Cardiac muscle cell (in vitro differentiated cells and primary cell): ENCODE results near the gene GRAP. TPM values are rescaled to one million over a fixed set of nuclear protein-coding genes. Genes with fewer than 3 reads are reported as not detected.

Experiments used
- DNase-seq, 2 donors: peaks; one replicate each; pipeline versions ENCODE4 v3.0.0 to v3.0.0-alpha.2; 2010 to 2017; ENCODE audit warnings: low read depth in 1 of 2, low spot score in 1 of 2
- H3K27ac ChIP-seq: fragments of 200-600 bp; sonication (generic); 2 replicates; pipeline ENCODE4 v1.5.1; 2016
- H3K27me3 ChIP-seq: fragments of 200-600 bp; sonication (generic); 2 replicates; pipeline ENCODE4 v1.6.0; 2016; ENCODE audit warnings: control low read depth
- H3K36me3 ChIP-seq: fragments of 200-600 bp; sonication (generic); 2 replicates; pipeline ENCODE4 v1.5.1; 2016; ENCODE audit warnings: control low read depth
- H3K4me1 ChIP-seq: fragments of 200-600 bp; sonication (generic); 2 replicates; pipeline ENCODE4 v1.8.1; 2017; ENCODE audit warnings: low read depth, mild to moderate bottlenecking, mixed run types
- H3K4me3 ChIP-seq: fragments of 200-600 bp; sonication (generic); 2 replicates; pipeline ENCODE4 v1.5.1; 2016; ENCODE audit warnings: mild to moderate bottlenecking
- H3K9me3 ChIP-seq: fragments of 200-600 bp; sonication (generic); 2 replicates; pipeline ENCODE4 v1.5.1; 2017; ENCODE audit warnings: low read depth, mild to moderate bottlenecking, control low read depth
- polyA plus RNA-seq: library from polyadenylated mRNA; unstranded; fragments of >200 nt; fragmentation: Nextera tagmentation; extraction: Ambion mirVana; gene quantifications from 2 replicates; pipeline ENCODE4 v1.2.1, GENCODE V29; 2016
- total RNA-seq: library from RNA; depleted of rRNA; stranded (reverse); fragments of >200 nt; gene quantifications from 2 replicates; pipeline ENCODE4 v1.2.3, GENCODE V29; 2016
- TF ChIP-seq, protein P1 (sequence below): IDR thresholded peaks from 2 replicates; pipeline ENCODE4 v1.5.1; 2012; ENCODE audit warnings: low read depth, mild to moderate bottlenecking, low read length

Gene GRAP
- total and polyA plus RNA-seq, 2 experiments from 2014 or later, result 1.5 TPM; not detected in 1

DNA sequence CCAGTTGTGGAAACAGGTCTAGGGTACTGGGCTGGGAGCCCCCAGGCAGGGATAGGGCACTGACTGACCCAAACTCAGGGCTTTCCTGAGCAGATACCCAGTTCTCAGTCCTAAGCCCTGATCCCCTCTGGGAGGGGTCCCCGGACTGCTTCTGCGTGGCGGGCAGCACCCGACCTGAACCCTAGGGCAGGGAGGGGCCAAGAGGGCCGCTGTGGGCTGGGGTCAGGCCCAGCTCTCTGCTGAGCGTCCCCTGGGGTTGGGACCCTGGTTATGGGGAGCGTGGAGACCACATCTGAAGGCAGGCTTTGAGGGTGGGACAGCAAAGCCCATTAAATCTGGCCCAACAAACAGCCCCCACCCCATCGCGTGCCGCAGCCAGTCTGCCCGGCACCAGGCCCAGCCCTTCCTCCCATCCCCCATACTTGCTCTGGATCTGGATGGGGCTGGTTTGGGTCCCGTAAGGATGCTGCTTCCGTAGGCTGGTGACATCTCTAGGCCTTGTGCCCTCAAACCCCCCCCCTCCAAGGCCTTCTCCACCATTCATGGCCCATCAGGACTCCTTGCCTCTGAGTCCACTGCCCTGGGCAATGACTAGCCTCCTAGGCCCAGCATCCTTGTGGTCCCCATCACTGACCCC lies 41.5 kb downstream of the GRAP start:
- H3K4me3 ChIP-seq, result peak overlapping the region; percentile 40
- H3K9me3 ChIP-seq, result no peaks in the 10 kb centered on the region
- H3K27ac ChIP-seq, result no peak overlapping the region
- H3K36me3 ChIP-seq, result no peaks in the 10 kb centered on the region
- TF ChIP-seq, protein P1, sequence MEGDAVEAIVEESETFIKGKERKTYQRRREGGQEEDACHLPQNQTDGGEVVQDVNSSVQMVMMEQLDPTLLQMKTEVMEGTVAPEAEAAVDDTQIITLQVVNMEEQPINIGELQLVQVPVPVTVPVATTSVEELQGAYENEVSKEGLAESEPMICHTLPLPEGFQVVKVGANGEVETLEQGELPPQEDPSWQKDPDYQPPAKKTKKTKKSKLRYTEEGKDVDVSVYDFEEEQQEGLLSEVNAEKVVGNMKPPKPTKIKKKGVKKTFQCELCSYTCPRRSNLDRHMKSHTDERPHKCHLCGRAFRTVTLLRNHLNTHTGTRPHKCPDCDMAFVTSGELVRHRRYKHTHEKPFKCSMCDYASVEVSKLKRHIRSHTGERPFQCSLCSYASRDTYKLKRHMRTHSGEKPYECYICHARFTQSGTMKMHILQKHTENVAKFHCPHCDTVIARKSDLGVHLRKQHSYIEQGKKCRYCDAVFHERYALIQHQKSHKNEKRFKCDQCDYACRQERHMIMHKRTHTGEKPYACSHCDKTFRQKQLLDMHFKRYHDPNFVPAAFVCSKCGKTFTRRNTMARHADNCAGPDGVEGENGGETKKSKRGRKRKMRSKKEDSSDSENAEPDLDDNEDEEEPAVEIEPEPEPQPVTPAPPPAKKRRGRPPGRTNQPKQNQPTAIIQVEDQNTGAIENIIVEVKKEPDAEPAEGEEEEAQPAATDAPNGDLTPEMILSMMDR, result no peak
- H3K27me3 ChIP-seq, result no peaks in the 10 kb centered on the region
- DNase-seq, result no peak
- peaks cover 7% of the 10 kb centered on the region for H3K4me1 ChIP-seq

DNA sequence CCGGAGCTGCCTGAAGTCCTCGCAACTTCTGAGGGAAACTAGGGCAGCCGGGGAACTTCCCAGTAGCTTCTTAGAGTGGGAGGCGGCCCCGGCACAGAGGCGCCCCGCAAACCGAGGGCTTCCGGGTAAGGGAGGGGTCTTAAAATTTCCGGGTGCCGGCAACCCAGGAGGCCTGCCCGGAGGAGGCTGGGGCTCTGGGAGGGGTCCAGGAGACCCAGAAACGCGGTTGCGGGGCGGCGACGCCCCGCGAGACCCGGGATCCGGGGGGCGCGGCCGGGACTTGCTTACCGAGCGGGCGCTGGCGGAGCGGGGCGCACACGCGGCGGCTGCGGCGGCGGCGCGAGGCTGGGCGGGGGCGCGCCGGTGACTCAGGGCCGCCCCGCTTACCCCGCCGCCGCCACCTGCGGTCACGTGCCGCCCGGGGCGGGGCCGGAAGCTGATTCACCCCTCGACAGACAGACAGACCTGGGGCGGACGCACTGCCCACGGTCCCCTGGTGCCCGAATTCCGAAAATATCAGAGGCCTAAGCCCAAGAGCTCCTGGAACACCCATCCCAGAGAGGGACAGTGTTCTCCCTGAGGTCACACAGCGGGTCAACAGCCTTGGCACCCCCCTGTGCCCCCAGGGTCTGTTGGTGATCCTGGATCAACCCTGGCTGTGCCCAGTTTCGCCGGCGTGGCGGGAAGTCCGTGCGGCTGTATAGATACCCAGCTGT lies 42.2 kb downstream of the GRAP start, which contains the start of gene FAM83G:
FAM83G (minus strand) TSS at position 344 of the 716 bp plus-strand sequence. CDS start 723 bp downstream, outside the sequence.
- H3K4me1 ChIP-seq, result peaks cover 7% of the 10 kb centered on the region
- no peaks in the 10 kb centered on the region for H3K9me3 ChIP-seq
- H3K36me3 ChIP-seq, result no peaks in the 10 kb centered on the region
- peak; percentile 49 to 65 for DNase-seq
- H3K4me3 ChIP-seq, result peak within 1 kb of the TSS; percentile 40
- TF ChIP-seq, protein P1, result no peak
- no peak within 1 kb of the TSS for H3K27ac ChIP-seq
- H3K27me3 ChIP-seq, result no peaks in the 10 kb centered on the region

DNA sequence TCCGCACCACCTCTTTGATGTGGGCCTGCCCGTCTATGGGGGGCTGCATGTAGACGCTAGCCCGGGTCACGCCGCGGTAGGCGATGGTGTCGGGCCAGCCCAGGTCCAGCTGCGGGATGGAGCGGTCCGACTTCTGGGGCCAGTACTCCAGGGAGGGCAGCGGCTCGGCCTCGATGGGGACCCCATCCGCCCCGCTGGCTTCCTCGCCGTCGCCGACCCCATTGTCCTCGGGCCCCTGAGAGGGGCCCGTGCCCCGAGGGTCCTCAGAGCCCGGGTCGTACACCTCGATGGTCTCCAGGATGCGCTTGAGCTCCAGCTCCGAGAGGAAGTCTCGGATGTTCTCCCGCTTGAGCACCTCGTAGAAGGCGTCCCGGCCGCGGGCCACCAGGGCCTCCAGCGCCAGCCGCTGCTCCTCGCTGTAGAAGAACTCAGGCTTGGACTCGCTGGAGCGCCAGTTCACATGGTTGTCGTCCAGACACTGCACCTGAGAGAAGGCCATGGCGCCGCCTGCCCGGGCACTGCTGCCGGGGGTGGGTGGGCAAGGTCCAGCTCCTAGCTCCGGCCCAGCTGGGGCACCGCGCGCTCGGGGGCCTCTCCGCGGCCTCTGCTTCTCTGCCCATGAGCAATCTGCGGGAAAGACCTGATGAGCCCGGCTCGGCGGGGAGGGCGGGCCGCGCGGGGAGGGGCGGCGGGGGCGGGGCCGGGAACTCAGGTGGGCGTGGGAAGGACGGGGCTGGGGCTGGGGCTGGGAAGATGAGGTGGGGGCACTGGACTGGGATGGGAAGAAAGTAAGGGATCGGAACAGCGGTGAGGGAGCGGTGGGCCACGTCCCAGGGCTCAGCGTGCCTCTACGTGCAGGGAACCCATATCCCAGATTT lies 43.0 kb downstream of the GRAP start:
- H3K9me3 ChIP-seq, result no peaks in the 10 kb centered on the region
- peak; percentile 18 to 28 for DNase-seq
- H3K4me1 ChIP-seq, result peaks cover 7% of the 10 kb centered on the region
- H3K4me3 ChIP-seq, result peak overlapping the region; percentile 40
- TF ChIP-seq, protein P1, result no peak
- no peaks in the 10 kb centered on the region for H3K36me3 ChIP-seq
- no peak overlapping the region for H3K27ac ChIP-seq
- no peaks in the 10 kb centered on the region for H3K27me3 ChIP-seq

DNA sequence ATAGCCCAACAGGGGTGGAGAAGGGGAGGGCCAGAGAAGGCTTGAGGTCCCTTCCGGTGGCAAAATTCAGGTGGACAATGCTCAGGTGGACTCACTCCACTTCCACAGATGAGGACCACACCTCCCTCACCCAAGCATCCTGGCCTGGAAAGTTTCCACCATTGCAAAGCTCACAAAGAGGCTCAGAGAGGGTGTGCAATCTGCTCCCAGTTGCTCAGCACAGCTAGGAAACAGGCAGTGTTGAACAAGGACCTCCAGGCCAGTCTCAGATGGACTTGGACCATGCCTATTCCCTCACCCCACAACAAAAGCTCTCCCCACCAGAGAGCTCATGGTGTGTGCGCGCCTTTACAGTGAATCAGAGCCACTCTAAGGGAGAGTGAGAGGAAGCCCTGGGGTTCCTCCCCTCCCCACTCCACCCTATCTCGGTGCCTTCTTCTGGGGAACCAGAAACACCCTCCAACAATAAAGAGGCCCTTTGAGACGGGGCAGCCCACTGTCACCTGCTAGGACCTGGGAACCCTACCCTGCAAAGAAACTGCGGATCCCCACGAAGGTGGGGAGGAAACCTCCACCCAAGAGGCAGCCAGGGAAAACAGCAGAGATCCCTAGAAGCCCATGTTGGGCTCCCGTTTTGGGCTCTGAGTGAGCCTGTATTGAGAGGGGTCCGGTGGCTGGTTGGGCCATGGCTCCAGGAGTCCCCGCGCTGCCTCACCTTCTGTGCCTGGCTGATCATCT lies 43.8 kb downstream of the GRAP start:
- H3K9me3 ChIP-seq, result no peaks in the 10 kb centered on the region
- H3K36me3 ChIP-seq, result no peaks in the 10 kb centered on the region
- DNase-seq, result peak in 1 of 2 donors; percentile 27
- H3K4me3 ChIP-seq, result no peak overlapping the region
- no peak overlapping the region for H3K27ac ChIP-seq
- no peaks in the 10 kb centered on the region for H3K27me3 ChIP-seq
- peaks cover 6% of the 10 kb centered on the region for H3K4me1 ChIP-seq
- TF ChIP-seq, protein P1, result no peak
